ENCODE measurements around the gene LMX1A. TPM values are rescaled to one million over a fixed set of nuclear protein-coding genes. Genes with fewer than 3 reads are reported as not detected.

LMX1A gene
- total RNA-seq, 2 donors from 2014 or later = 0.22 to 0.64 TPM

GRCh38 chr1:165248969-165249571 is 107.4 kb downstream of the LMX1A start:
- DNase-seq = no peak
- TF ChIP-seq CTCF (IDR thresholded peaks at IDR 0.05) = no peak
- intact Hi-C loops (cut with DNase I) = no loop called here
- Histone ChIP-seq H3K4me3 (no peak overlapping the region), H3K4me1 (no peaks in the 10 kb centered on the region), H3K27me3 (no peaks in the 10 kb centered on the region), H3K9ac (ENCODE audit: low read depth in 2 of 2, low read length in 2 of 2) (no peak overlapping the region), H3K27ac (no peak overlapping the region), H3K36me3 (no peaks in the 10 kb centered on the region), H3K9me3 (no peaks in the 10 kb centered on the region)

GRCh38 chr1:165241952-165242351 is 114.6 kb downstream of the LMX1A start:
- no peaks in the 10 kb centered on the region for H3K9me3 ChIP-seq
- H3K27me3 ChIP-seq = no peaks in the 10 kb centered on the region
- H3K27ac ChIP-seq = no peak overlapping the region
- H3K9ac ChIP-seq (ENCODE audit: low read depth in 2 of 2, low read length in 2 of 2) = no peak overlapping the region
- no peak for DNase-seq
- no peaks in the 10 kb centered on the region for H3K36me3 ChIP-seq
- no peak overlapping the region for H3K4me3 ChIP-seq
- intact Hi-C loops (cut with DNase I) = no loop called here
- H3K4me1 ChIP-seq = no peaks in the 10 kb centered on the region
- no peak for TF ChIP-seq CTCF (IDR thresholded peaks at IDR 0.05)

DNA sequence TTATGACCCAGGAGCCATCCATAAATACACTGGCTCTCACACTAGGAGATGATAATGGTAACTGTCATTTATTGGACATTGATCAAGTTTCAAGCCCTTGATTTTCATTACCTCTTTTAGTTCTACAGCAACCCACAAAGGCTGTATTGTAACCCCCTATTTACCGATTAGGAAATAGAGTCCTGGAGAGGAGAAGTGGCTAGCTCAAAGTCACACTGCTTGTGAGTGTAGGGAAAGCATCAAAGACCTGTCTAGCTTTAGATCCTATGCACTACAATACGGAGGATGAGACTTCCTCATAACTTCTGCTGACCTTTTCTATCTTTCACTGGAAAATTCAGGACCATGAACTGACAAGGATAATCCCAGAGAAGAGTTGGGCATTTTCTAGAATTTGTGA is 115.2 kb downstream of the LMX1A start:
- Histone ChIP-seq H3K27ac (no peak overlapping the region), H3K4me1 (no peaks in the 10 kb centered on the region), H3K9me3 (no peaks in the 10 kb centered on the region), H3K36me3 (no peaks in the 10 kb centered on the region), H3K9ac (ENCODE audit: low read depth in 2 of 2, low read length in 2 of 2) (no peak overlapping the region), H3K27me3 (no peaks in the 10 kb centered on the region), H3K4me3 (no peak overlapping the region)
- DNase-seq = no peak
- TF ChIP-seq CTCF (IDR thresholded peaks at IDR 0.05) = no peak
- intact Hi-C loops (cut with DNase I) = no loop called here

- Histone ChIP-seq H3K4me1 (no peaks in the 10 kb centered on the region), H3K36me3 (no peaks in the 10 kb centered on the region), H3K9ac (ENCODE audit: low read depth in 2 of 2, low read length in 2 of 2) (no peak overlapping the region), H3K4me3 (no peak overlapping the region), H3K9me3 (no peaks in the 10 kb centered on the region), H3K27ac (no peak overlapping the region), H3K27me3 (peaks cover 1% of the 10 kb centered on the region)
- intact Hi-C loops (cut with DNase I) = no loop called here
- no peak for DNase-seq
- no peak for TF ChIP-seq CTCF (IDR thresholded peaks at IDR 0.05)
Observed at GRCh38 chr1:165240492-165240891, 116.0 kb downstream of the LMX1A start.

DNA sequence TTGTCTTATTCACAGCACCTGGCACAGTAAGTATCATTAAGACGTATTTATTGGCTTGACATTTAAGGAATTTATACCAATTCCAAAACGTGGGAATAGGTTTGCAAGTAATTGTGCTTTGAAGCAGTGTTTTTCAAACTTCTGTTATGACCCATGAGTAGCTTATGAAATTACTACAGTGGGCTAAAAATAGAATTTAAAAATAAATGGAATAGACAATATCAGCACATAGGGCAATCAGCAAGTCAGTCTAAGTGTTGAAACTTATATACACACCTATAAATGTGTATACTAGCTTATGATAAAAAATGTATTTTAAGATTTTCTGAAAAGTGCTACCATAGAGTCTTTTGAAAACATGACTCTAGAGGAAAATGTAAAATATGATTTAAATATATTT is 116.6 kb downstream of the LMX1A start:
- Histone ChIP-seq H3K27ac (no peak overlapping the region), H3K36me3 (no peaks in the 10 kb centered on the region), H3K4me3 (no peak overlapping the region), H3K9ac (ENCODE audit: low read depth in 2 of 2, low read length in 2 of 2) (no peak overlapping the region), H3K27me3 (peaks cover 7% of the 10 kb centered on the region), H3K9me3 (no peaks in the 10 kb centered on the region), H3K4me1 (no peaks in the 10 kb centered on the region)
- DNase-seq = no peak
- no peak for TF ChIP-seq CTCF (IDR thresholded peaks at IDR 0.05)
- intact Hi-C loops (cut with DNase I) = no loop called here

All from colonic mucosa (tissue), 4 donors.